Neuron (in vitro differentiated cells): ENCODE data around the gene HK3.

Experiments used
- H2AFZ ChIP-seq: one replicate; pipeline ENCODE4 v1.6.1; 2013; ENCODE audit warnings: low read depth, mild to moderate bottlenecking, inconsistent platforms, low read length, moderate library complexity
- H3K27me3 ChIP-seq: one replicate; pipeline ENCODE4 v1.6.1; 2013; ENCODE audit warnings: low read length; ENCODE audit not compliant: insufficient read depth
- H3K36me3 ChIP-seq: one replicate; pipeline ENCODE4 v1.6.1; 2013; ENCODE audit warnings: low read length; ENCODE audit not compliant: insufficient read depth
- H3K4me1 ChIP-seq: one replicate; pipeline ENCODE4 v1.6.1; 2013; ENCODE audit warnings: low read length; ENCODE audit not compliant: insufficient read depth
- H3K4me3 ChIP-seq: 2 replicates; pipeline ENCODE4 v1.5.1; 2013; ENCODE audit warnings: mild to moderate bottlenecking, low read length, moderate library complexity
- H3K9me3 ChIP-seq: one replicate; pipeline ENCODE4 v1.6.1; 2013; ENCODE audit warnings: low read length

Gene HK3

GRCh38 chr5:176851871-176852658 lies 47.1 kb downstream of the HK3 start:
- no peak overlapping the region for H2AFZ ChIP-seq
- no peaks in the 10 kb centered on the region for H3K9me3 ChIP-seq
- no peaks in the 10 kb centered on the region for H3K36me3 ChIP-seq
- H3K27me3 ChIP-seq: peaks cover 45% of the 10 kb centered on the region
- peaks cover 10% of the 10 kb centered on the region for H3K4me1 ChIP-seq
- no peak overlapping the region for H3K4me3 ChIP-seq

DNA sequence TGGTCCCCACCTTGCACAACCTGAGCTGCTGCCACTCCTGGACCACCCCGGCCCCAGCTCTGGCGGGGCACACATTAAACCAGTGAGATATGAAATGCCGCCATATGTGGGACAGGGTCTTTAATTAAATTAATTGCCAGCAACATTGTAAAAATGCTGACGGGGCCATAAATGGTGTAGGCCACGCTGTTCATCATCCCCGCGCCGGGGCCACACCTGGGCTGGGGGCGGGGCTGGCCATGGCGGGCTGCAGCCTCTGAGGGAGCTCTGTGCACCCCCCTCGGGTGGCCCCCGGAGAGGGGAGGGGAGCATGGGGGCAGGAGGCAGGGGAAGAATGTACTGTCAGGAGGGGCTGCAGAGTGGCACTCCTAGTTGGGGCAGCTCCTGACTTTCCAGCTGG lies 47.8 kb downstream of the HK3 start:
- Histone ChIP-seq H3K9me3 (no peaks in the 10 kb centered on the region), H3K4me3 (no peak overlapping the region), H2AFZ (no peak overlapping the region), H3K36me3 (no peaks in the 10 kb centered on the region), H3K27me3 (peaks cover 45% of the 10 kb centered on the region), H3K4me1 (peaks cover 10% of the 10 kb centered on the region)

DNA sequence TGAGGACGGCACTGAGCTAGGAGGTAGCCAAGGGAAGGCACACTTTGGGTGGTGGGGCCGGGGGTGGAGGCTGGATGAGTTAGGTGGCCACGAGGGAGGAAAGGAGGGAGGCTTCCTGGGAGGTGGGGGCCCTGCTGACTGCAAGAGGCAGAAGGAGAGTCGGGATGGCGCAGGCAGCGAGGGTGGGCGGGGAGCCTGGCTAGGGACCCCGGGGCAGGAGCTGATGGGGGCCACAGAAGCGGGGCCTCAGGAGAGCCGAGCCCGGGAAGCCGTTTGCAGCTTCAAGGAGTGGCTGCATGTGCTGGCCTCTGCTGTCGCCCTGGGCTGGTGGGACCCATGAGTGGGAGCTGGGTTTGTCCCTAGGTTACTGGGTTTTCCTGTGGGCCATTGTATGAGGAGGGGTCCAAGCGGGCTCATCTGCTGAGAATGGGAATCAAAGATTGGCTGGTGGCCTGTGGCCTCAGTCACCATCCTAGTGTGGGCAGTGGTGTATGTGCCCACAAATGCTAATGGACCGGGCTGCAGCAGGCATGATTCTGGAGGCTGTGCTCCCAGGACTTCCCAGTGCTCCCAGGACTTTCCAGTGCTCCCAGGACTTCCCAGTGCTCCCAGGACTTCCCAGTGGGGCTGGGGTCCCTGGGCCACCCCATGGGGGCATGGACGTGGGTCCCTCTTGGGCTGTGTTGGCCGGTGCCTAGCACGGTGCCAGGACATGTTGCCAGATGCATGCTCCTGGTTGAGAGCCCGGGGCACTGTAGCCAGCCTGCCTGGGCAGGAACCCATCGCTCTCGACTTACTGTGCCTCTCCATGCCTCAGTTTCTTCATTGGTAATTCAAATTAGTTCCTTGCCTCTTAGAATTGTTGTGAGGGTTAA lies 48.5 kb downstream of the HK3 start:
- Histone ChIP-seq H3K9me3 (no peaks in the 10 kb centered on the region), H3K4me1 (peaks cover 10% of the 10 kb centered on the region), H3K36me3 (no peaks in the 10 kb centered on the region), H3K4me3 (no peak overlapping the region), H2AFZ (no peak overlapping the region), H3K27me3 (peaks cover 48% of the 10 kb centered on the region)

- H3K4me1 ChIP-seq: peaks cover 17% of the 10 kb centered on the region
- H3K27me3 ChIP-seq: peaks cover 49% of the 10 kb centered on the region
- no peak overlapping the region for H2AFZ ChIP-seq
- no peaks in the 10 kb centered on the region for H3K9me3 ChIP-seq
- H3K4me3 ChIP-seq: no peak overlapping the region
- no peaks in the 10 kb centered on the region for H3K36me3 ChIP-seq
These were observed 49.4 kb downstream of the HK3 start for GRCh38 chr5:176849611-176850227.

DNA sequence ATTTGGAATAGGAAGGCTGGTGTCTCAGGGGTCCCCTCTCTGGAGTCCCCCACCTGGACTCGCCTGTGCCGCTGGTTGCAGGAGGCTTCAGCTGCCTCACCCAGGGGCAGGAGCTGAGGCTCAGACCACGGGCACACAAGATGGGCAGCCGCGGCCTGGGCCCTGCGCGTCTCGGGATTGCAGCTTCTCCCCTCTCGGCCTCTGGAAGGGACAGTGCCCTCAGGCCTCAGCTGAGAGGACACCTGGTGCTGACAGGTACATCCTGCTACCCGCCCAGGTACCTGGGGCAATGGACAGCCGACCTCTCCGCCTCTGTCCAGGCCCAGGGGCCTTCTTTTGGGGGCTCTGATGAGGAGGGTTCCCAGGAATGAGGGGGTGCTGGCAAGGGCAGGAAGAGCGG lies 50.5 kb downstream of the HK3 start:
- peaks cover 48% of the 10 kb centered on the region for H3K27me3 ChIP-seq
- H3K9me3 ChIP-seq: no peaks in the 10 kb centered on the region
- H2AFZ ChIP-seq: no peak overlapping the region
- no peak overlapping the region for H3K4me3 ChIP-seq
- peaks cover 18% of the 10 kb centered on the region for H3K4me1 ChIP-seq
- H3K36me3 ChIP-seq: no peaks in the 10 kb centered on the region

DNA sequence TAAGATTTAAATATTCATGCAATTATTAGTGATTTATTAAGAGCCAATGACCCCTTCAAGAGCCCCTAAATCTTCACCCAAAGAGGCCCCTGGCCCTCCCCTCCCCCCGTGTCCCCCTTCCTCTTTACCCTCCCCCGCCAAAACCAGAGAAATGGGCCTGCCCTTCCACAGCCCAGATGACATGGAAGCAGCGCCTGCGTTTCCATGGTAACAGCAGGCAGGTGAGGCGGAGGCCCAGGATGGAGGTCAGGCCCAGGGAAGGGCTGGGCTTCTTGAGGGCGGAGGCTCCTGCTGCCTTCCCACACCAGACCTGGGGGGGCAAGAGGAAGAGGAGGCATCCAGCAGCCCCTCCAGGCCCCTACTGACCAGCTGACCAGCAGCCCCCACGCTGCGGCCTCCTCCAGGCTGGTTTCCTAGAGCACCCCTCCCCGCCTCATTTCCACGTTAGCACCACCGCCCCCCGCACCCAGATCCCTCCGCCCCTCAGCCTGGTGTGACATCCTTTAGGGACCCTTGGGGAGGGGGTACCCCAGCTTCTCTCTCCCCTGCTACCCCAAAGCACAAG lies 51.3 kb downstream of the HK3 start:
- Histone ChIP-seq H3K36me3 (no peaks in the 10 kb centered on the region), H2AFZ (no peak overlapping the region), H3K27me3 (peaks cover 47% of the 10 kb centered on the region), H3K4me3 (no peak overlapping the region), H3K4me1 (peaks cover 14% of the 10 kb centered on the region), H3K9me3 (no peaks in the 10 kb centered on the region)

DNA sequence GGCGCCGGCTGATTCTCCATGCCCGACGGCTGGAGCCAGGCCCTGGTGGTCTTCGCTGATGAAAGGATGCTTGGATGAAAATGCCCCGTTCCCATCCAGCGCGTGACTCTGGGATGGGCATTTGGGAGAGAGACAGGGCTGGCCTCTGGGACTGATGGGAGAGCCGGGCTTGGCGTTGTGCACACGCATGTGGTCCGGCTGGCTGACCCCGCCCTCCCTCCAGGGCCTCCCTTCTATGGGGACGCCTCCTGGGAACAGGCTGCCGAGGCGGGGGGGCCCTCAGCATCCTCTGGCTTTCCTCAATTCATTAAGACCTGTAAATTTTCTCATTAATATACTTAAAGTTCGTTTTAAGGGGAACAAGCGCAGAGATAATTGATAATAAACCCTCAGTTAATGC lies 52.0 kb downstream of the HK3 start:
- H2AFZ ChIP-seq: no peak overlapping the region
- peaks cover 45% of the 10 kb centered on the region for H3K27me3 ChIP-seq
- peaks cover 14% of the 10 kb centered on the region for H3K4me1 ChIP-seq
- no peak overlapping the region for H3K4me3 ChIP-seq
- no peaks in the 10 kb centered on the region for H3K9me3 ChIP-seq
- H3K36me3 ChIP-seq: no peaks in the 10 kb centered on the region

- Histone ChIP-seq H3K27me3 (peaks cover 45% of the 10 kb centered on the region), H3K4me1 (peaks cover 14% of the 10 kb centered on the region), H2AFZ (no peak overlapping the region), H3K9me3 (no peaks in the 10 kb centered on the region), H3K36me3 (no peaks in the 10 kb centered on the region), H3K4me3 (no peak overlapping the region)
These were observed 52.6 kb downstream of the HK3 start for GRCh38 chr5:176846335-176847140.

- Histone ChIP-seq H3K36me3 (no peaks in the 10 kb centered on the region), H3K4me1 (peaks cover 14% of the 10 kb centered on the region), H2AFZ (no peak overlapping the region), H3K9me3 (no peaks in the 10 kb centered on the region), H3K4me3 (no peak overlapping the region), H3K27me3 (peaks cover 45% of the 10 kb centered on the region)
These were observed 53.8 kb downstream of the HK3 start for GRCh38 chr5:176845392-176845713.

GRCh38 chr5:176844706-176845391 lies 54.3 kb downstream of the HK3 start:
- Histone ChIP-seq H3K4me3 (no peak overlapping the region), H3K27me3 (peaks cover 41% of the 10 kb centered on the region), H3K36me3 (no peaks in the 10 kb centered on the region), H2AFZ (no peak overlapping the region), H3K9me3 (no peaks in the 10 kb centered on the region), H3K4me1 (peaks cover 14% of the 10 kb centered on the region)

- Histone ChIP-seq H3K9me3 (no peaks in the 10 kb centered on the region), H3K27me3 (peaks cover 35% of the 10 kb centered on the region), H3K4me3 (no peak overlapping the region), H3K4me1 (peaks cover 14% of the 10 kb centered on the region), H2AFZ (no peak overlapping the region), H3K36me3 (no peaks in the 10 kb centered on the region)
These were observed 54.9 kb downstream of the HK3 start for GRCh38 chr5:176844281-176844680.

DNA sequence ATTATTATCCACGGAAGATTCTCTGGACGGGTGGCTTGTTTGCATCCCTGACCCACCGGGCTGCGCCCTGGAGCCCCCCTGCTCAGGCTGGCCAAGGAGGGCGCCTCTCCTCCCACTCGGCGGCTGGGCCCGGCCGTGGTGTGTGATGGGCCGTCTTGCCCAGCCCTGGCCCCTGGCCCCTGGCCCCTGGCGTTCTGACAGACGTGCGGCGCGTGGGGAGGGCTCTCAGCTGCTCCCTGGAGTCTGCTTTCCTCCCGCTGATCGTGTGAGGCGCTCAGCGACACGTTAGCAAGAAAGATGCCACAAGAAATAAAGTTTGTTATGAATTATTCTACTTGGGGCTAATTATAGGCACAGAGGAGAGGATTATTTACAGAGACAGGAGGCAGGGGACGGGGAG lies 55.5 kb downstream of the HK3 start:
- Histone ChIP-seq H3K4me3 (no peak overlapping the region), H3K27me3 (peaks cover 38% of the 10 kb centered on the region), H2AFZ (no peak overlapping the region), H3K9me3 (no peaks in the 10 kb centered on the region), H3K36me3 (no peaks in the 10 kb centered on the region), H3K4me1 (peaks cover 14% of the 10 kb centered on the region)
